HG02870 (cell line): ENCODE data around the gene SLX9.

Experiments used
- ATAC-seq: cut with Tn5 transposase; IDR thresholded peaks from one replicate; pipeline ENCODE4 v1.9.1; 2021; ENCODE audit warnings: mild to moderate bottlenecking, moderate library complexity; ENCODE audit not compliant: unreplicated experiment

The SLX9 gene

DNA sequence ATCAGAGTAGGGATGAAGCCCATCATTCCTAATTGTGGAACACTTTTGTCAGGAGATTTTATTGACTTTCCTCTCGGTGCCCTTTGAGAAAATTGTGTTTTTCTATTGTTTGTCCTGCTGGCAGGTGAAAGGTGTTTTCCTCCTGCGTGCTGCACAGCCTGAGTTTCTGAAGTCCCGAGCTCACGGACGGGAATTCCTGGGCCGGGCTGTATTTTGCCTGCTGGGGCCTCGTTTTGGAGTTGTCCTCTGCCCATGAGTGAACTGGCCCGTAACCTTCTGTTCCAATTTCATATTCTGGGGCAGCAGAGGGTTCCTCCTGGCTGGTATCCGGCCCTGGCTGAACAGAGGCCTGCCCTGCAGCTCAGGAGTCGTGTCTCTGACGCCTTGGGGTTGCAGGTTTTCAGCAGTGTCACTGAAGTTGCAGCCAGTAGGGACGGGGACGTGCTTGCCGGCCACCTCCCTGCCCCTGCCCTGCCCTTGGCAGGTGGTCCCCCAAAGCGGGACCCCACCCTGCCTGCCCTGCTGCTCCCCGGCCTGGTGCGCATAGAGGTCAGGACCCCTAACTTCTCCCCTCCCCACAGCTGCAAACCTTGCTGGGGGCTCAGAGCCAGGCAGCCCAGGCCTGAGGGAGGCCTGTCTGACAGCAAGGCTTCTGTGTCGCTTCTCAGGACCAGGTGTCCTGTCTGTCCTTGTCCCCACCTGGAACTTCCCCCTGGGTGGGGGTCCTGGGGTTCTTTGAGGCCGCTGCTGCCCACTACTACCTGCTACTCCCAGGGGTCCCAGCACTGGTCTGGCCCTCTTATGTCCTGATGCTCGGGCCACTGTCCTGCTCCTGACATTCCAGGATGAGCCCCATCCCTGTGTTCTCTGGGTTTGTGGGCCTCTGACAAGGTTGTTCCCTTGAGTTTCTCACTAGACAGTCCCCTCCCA lies 49.0 kb downstream of the SLX9 start:
- no peak for ATAC-seq

DNA sequence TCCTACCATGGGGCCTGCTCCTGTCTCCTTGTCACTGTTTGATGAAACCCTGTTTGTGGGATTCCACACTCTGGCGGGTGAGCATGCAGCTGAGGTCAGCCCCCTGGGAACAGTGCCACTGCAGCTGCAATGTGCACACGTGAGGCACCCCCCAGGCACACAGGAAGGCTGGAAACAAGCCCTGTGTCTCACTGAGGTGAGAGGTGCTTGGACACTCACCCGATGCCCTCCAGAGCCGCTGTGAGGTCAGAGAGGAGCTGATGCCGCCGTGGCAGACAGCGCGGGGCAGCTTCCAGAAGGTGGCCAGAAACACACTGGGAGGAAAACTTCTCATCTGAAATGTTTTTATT lies 49.7 kb downstream of the SLX9 start:
- no peak for ATAC-seq

DNA sequence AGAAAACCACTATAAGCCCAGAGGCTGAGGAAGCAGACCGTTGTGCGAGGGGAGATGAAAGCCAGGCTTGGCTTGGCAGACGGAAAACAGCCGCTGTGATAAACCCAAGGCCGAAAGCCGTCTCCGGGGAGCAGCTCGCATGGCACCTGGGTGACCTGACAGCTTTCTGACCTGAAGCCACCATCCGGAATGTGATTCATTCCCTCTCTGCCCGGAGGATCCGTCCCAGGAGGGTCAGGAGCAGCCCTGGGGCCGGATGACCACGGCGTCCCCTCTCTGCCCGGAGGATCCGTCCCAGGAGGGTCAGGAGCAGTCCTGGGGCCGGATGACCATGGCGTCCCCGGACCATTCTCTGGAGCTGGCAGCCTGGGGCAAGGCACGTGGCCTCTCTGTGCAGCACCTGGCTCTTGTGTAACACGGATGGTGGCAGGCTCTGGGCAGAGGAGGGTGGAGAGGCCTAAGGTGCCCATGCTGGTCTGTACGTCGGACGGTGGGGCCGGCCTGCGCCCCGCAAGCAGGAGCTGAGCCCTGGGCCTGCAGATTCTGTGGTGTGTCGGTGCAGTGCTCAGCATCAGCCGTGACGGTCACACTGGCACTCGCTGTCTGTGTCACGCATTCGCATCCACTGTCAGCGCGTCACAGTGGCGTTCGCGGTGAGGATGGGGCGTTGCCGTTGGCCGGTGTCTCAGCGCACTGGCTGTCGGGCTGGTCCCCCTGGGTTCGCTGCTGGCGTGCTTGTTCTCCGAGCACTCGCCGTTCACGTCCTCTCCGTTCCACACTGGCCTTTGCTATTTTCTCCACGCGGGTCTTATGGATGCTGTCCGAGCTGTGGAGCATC lies 50.3 kb downstream of the SLX9 start:
- ATAC-seq: no peak

DNA sequence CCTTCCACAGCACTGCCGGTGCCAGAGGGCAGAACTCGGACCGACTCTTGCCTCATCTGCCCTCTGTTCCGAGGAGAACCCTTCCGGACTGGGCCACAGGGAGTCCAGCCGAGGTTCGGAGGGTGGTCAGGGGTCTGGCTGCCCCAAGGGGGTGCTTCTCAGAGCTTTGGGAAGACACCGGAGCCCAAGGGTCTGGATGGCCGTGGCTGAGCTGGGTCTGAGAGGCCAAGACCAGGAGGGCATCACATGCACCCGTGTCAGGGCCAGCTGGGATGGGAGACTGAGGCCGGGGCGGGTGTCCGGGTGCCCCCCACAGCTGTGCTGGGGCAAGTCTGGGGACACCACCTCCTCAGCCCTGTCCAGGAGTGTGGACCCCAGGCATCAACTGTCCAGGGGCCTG lies 51.1 kb downstream of the SLX9 start:
- ATAC-seq: no peak

DNA sequence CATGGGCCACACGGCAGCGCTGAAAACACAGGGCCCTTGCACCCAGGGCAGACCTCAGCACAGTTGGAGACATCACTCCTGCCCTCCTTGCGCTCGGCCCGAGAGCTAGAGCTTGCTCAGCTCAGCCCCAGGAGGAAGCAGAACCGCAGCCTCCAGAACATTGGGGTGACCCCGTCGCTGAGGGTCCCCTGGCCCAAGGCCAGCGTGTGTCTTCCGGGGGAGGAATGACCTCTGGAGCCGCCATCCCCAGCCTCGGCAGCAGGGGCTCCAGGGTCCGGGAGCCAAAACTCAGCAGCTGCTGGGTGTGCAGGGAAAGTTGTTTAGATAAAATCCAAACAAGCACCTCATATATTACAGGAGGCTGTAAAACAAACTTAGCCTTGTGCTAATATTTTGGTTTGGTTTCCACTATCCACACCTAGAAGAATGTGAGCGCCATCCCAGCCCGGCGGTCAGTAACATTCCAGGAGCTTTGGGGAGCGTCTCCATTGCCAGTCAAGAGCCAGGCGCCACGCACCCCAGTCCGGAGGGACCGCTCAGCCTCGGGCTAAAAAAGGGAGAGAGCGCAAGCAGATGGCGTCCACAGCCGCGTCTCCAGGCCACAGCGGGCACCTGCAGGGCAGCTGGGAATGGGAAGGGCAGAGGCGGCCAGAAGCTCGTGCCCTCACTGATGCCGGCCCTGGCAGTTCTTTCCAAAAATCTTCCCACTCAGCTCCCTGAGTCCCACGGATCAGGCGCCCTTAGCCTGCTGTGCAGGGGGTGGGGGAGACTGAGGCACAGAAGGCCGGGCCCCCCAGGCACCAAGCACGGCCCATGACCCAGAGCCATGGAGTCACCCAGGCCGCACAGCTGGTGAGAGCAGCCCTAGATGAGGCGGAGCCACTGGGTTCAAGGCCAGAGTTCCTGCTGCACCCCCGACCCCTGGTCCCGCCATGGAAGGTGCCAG lies 52.0 kb downstream of the SLX9 start:
- no peak for ATAC-seq

DNA sequence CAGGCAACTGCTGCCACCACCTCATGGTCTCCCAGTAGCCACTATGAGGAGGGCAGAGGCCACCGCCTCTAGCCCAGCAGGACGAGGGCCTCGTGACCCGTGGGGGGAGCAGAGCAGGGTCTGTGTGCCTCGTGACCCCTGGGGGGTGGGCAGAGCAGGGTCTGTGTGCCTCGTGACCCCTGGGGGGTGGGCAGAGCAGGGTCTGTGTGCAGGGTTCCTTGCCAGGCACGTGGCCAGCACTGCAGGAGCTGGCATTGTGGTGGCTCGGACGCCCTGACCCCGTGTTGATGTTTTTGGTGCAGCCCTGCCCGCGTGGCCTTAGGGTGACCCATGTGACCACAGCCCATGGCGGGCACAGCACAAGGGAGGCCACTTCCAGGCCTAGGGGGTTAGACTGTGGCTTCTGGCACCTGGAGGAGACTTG lies 52.8 kb downstream of the SLX9 start:
- no peak for ATAC-seq

DNA sequence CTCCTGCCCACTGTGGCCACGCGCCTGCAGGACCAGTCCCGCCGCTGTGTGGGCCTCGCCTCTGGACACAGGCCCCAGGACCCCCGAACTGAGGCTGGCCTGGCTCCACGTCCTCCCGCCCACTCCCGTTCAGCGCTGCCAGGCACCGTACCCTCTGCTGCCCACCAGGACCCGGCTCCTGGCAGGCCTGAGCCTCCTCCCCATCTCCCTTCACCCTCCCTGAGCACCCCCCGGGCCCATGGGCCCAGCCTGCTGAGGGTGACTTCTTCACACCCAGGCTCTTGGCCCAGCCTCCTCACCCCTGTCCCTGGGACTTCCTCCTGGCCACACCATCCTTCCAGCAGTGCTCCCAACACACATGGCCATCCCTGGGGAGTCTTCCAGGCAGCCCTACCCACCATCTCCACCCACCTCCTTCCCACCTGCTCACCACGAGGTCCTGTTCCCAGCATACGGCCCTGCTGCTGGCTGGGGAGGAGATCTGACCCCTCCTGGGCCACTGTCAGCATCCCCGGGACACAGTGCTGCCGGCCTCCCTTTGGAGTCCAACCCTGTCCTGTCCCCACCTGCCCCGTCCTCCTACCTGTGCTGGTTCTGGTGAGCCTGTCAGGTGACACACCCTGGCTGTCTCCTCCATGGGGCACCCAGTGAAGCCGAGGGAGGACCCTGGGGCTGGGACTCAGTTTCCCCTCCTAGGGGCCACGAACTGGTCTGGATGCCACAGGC lies 53.7 kb downstream of the SLX9 start:
- ATAC-seq: no peak

DNA sequence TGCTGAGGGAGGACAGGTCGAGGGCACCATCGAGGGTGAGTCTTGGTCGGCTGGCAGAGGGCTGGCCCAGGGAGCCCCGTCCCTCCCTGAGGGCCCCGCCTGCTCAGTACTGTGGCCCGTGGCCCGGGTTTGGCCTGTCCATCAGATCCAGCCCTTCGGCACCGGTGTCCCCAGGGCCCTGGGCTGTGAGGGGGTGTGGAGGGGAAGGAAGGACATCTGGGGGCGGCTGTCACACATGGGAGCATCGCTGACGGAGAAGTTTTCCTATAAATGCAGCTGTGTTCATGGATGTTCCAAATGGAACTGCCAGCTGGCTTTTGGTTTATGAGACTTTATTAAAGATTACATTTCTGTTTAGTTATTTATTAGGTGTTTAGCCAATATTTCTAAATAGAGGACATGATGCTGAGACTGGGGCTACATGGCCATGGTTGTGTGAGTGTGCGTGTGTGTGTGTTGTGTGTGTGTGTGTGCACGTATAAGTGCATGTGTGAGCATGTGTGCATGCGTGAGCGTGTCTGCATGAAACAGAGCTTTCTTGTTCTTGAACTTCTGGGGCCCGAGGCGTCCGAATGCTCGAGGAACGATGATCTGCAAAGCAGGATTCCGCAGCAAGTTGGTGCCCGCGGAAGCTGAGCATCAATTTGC lies 54.3 kb downstream of the SLX9 start:
- no peak for ATAC-seq

DNA sequence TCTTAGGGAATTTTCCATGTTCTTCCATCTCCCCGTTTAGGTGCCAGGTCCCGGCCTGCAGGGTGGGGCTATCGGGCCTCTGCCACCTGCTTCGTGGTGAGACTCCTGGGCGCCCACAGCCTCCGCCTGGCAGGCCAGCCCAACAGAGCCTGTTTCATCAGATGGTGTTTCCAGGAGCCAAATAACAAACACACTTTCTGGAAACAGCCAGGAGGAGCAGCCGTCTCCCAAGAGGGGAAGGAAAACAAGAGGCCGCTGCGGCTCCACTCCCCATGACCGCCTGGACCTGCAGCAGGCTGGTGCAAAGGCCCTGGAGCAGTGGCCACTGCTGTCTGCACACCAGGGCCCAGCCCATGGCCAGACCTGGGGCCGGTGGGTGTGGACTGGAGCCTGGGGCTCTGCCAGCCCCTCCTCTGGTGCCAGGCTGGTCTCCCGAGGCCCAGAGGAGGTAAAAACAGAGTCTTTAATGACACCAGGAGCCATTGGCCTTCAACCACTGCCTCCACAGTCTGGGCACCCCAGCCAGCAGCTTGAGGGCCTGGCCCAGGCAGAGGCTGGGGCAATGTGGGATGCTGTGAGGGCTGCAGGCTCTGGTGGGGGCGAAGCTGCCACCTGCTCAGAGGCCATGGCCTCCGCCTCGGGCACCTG lies 55.0 kb downstream of the SLX9 start:
- ATAC-seq: no peak

DNA sequence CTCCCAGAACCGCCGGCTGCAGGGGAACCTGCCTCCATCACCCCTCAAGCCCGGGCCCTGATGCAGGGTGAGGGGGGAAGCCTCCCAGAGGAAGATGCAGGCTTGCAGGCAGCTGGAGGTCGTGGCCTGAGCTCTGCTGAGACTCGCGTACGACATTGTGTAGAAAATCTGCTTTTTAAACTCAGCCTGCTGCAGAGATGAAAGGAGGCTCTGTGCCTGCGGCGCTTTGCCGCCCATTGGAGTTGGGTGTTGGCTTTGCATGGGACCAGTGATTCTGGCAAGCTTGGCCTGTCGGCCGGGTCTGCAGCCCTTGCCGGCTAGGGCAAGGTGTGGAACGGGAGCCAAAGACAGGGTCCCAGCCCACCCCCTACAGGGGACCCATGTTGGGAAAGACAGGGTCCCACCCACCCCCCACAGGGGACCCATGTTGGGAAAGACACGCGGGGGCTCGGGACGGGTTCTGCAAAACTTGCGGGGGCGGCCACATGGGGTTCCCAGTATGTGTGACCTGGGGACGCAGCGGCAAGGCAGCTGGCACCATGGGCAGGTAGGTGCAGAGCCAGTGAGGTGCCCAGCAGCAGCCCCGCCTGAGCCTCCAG lies 55.6 kb downstream of the SLX9 start:
- no peak for ATAC-seq

DNA sequence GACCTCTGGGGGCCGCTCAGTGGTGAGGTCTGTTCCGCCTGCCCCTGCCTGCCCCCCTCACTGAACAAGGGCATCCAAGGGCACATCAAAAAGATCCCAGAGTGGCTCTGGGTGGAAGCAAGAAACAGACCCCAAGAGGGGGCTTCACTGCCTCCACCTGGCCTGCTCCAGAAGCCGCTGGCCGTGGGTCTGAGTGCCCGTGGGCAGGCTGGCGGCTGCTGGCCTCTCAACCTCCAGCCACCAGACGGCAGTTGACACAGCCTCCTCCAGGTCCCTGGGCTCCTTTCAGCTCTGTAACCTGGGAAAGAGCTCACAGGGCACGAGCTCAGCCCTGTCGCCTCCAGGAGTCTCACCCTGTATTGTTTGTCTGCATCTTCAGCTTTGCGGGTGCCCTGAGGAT lies 56.3 kb downstream of the SLX9 start:
- ATAC-seq: no peak

DNA sequence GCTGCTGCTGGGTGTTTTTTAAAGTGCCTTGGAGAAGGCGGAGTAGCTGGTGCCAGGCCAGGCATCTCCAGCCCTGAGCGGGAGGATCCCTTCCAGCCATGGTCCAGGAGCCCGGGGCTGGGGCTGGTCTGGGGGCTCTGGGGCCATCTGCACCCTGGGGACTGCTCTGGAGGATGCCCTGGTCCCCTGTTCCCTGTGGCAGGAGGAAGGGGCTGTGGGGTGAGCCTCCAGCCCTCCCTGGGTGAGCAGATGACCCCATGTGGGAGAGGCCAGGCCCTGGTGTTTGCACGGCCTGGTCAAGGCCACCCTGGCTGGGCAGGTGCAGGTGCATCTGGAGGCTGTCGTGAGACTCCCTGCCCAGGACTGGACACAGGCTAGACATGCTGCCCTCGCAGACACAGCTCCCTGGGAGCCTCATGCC lies 56.7 kb downstream of the SLX9 start:
- ATAC-seq: no peak

DNA sequence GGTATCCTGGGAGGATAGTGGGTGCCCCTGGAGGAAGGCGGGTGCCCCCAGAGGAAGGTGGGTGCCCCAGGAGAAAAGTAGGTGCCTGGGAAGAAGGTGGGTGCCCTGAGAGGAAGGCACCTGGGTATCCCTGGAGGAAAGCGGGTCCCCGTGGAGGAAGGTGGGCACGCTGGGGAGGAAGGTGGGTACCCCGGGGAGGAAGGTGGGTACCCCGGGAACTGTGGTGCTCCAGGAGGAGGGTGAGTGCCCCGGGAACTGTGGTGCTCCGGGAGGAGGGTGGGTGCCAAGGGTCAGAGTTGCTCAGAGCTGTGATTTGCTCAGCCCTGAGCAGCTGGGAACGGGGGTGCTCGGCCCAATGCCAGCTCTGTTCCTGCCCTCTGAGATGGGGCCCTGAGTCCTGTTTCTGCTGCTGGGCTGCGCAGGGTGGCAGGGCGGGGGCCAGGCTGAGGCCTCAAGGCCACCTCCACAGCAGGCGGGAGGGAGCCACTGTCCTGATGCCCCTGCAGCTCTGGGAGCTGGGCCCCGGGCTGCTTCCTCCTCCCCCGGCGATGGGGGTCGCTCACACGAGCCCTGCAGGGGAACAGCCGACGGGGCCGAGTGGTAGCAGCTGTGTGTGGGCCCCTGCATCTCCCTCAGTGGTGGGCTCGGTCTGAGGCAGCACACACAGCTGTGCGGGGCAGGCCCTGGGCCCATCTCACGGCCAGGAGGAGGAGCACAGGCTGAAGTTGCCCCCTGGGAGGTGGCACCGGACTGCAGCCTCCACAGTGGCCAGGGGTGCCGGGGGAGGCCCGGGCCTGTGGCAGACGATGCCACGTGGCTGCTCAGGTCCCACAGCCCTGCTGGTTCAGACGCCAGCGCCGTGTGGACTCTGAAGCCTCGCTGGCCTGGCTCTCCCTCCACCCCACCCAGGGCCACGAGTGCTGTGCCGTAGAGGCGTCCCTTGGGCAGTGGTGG lies 57.4 kb downstream of the SLX9 start:
- ATAC-seq: no peak

DNA sequence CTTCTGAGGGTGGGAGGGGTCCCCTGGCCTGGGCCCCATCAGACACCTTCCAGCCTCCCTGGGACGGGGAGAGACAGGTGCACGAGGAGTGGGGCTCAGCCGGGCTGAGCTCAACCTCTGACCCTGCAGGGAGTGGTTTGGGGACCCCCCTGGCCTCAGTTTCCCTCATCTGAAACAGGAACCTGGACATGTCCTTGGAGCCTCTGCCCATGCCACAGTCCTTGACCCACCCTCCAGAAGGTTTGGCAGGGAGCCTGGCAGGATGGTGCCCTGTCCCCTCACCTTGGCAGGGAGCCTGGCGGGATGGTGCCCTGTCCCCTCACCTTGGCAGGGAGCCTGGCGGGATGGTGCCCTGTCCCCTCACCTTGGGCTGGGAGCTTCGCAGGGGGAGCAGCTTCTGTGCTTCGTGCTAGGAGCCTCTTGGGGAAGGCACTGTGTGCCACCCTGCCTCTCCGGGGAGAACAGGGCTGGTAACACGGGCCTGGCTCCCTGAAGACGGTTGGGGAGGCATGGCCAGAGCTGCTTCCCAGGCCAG lies 58.3 kb downstream of the SLX9 start:
- ATAC-seq: no peak

DNA sequence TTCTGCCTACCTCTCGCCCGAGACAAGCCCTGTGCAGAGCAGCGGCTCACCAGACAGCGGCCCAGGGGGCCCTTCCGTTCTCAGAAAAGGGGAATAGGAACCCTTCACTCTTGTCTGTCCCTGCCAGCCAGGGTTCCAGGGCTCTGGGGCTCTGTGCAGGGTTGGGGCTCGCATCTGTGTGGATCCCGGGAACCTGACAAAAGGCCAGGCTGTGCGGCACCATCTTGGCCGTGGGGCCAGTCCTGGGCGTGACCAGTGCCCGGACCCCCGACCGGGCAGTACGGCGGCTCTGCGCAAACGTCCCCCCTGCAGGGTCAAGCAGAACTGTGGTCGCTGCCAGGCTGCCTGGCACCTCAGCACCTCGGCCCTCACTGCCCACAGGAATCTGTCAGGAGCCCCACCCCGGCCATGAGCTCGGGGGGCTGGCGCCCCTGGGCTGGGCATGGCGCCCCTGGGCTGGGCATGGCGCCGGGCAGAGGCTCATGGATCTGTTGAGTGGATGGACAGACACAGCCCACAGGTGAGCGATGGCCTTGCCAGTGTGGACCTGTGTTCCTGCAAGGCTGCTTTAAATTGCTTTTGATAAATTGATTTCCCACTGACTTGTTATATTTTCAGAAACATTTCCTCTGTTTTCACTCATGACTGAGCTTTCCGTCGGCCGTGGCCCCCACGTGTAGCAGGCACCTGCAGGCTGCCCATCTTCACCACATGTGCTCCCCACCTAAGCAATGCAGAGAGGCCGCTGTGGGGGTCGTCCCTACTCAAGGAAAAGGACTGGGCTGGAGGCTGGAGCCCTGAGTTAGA lies 59.0 kb downstream of the SLX9 start:
- no peak for ATAC-seq

DNA sequence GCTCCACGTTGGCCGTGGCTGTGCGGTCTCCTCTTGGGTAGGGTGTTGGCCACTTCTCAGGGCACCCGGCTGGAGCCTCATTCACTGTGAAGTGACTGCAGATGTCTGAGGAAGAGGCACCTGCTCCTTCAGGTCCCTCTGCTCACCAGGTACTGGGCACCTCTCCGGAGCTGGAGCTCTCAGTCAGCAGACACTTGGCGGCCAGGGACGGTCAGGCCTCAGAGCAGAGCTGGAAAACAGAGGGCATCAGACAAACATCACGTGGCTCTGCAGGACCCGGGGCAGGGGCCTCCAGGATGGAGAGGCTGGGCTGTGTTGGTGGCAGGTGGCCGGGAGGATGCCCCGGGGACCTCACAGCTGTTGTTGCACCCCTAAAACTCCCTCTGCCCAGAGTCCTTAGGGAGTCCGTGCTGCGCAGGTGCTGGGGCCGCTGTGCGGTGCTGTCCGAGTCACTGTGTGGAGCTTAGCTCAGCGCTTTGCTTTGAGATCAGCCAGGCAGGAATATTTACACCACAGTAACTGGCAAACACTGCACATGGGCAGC lies 59.7 kb downstream of the SLX9 start:
- ATAC-seq: no peak
